HG03135 (cell line): ENCODE results near the gene CFAP20DC.
"Not testable (repeated sequence)": the region's sequence is repeated elsewhere in the genome, so short reads cannot be mapped to it uniquely, and the experiment has no call there.

ENCODE experiments used
- ATAC-seq: cut with Tn5 transposase; IDR thresholded peaks from one replicate; pipeline ENCODE4 v1.9.1; 2021; ENCODE audit warnings: mild to moderate bottlenecking, moderate library complexity; ENCODE audit not compliant: unreplicated experiment

CFAP20DC gene

GRCh38 chr3:58704745-58705144 is 345.1 kb downstream of the CFAP20DC start:
- ATAC-seq, result no peak

GRCh38 chr3:58704304-58704703 is 345.5 kb downstream of the CFAP20DC start:
- ATAC-seq, result not testable (repeated sequence)

GRCh38 chr3:58698246-58698645 is 351.6 kb downstream of the CFAP20DC start:
- ATAC-seq, result no peak

GRCh38 chr3:58697561-58697960 is 352.3 kb downstream of the CFAP20DC start:
- peak; percentile 60 for ATAC-seq

GRCh38 chr3:58696813-58697212 is 353.0 kb downstream of the CFAP20DC start:
- not testable (repeated sequence) for ATAC-seq

- no peak for ATAC-seq
Measured at GRCh38 chr3:58696093-58696492, 353.7 kb downstream of the CFAP20DC start.

GRCh38 chr3:58695284-58695683 is 354.5 kb downstream of the CFAP20DC start:
- ATAC-seq, result not testable (repeated sequence)

GRCh38 chr3:58693940-58694850 is 355.6 kb downstream of the CFAP20DC start:
- ATAC-seq, result peak; percentile 72

GRCh38 chr3:58692484-58692883 is 357.3 kb downstream of the CFAP20DC start:
- no peak for ATAC-seq
